ENCODE measurements around the gene FGFR3.

FGFR3 gene

DNA sequence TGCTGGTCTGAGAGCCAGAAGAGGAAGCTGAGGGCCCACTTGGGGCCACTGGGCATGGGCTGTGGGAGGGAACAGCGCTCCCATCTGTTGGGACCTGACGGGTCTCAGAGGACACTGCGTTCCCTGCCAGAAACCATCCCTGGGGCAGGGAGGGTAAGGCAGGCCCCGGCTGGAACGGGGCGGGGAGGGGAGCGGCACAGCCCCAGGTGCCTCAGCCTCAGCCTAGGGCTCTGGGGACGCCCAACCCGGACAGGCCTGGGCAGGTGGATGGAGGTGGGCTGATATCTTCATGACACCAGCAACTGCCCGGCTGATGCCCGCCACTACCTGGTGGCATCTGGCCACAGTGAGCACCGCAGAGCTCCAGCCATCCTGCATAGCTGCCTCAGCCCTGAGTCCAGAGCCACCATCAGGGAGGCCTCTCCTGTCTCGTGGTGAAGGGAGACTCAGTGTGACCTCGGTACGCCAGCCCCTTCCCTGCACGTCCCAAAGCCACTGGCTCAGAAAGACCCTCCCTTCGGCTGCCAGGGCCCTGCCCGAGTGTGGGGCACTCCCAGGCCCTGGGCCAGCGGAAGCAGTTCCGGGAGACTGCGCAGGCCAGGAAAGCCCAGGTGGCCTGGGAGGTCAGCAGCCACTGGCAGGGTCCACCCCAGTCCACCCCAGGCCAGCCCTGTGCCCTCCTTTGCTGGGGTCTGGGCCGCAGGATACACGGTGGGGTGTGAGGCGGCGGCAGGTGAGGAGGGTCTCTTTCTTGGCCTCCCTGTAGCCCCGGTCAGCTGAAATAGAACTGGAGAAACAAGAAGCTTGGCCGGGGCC is 34.6 kb upstream of the FGFR3 start:
- Histone ChIP-seq H3K9me3 (ENCODE audit: insufficient read depth, low read length) (no peaks in the 10 kb centered on the region), H3K36me3 (replicated peaks; ENCODE audit: low read depth, low read length) (no peaks in the 10 kb centered on the region), H3K79me2 (ENCODE audit: low read length) (no peaks in the 10 kb centered on the region), H3K27me3 (ENCODE audit: low read depth, low read length) (no peaks in the 10 kb centered on the region), H3K4me1 (ENCODE audit: low read length) (peaks cover 3% of the 10 kb centered on the region; the same call in 1 of the 2 replicates), H3K27ac (ENCODE audit: low read length) (no peak overlapping the region), H3K4me2 (ENCODE audit: low read length) (no peak overlapping the region), H4K20me1 (ENCODE audit: insufficient read depth, low read length) (no peaks in the 10 kb centered on the region), H3K9ac (ENCODE audit: low read length) (no peak overlapping the region), H3K4me3 (ENCODE audit: low read length) (no peak overlapping the region), H2AFZ (ENCODE audit: low read depth, low read length) (no peak overlapping the region)
- no peak for TF ChIP-seq EZH2phosphoT487 (IDR thresholded peaks at IDR 0.05; ENCODE audit: low read depth)
- TF ChIP-seq, protein P1, sequence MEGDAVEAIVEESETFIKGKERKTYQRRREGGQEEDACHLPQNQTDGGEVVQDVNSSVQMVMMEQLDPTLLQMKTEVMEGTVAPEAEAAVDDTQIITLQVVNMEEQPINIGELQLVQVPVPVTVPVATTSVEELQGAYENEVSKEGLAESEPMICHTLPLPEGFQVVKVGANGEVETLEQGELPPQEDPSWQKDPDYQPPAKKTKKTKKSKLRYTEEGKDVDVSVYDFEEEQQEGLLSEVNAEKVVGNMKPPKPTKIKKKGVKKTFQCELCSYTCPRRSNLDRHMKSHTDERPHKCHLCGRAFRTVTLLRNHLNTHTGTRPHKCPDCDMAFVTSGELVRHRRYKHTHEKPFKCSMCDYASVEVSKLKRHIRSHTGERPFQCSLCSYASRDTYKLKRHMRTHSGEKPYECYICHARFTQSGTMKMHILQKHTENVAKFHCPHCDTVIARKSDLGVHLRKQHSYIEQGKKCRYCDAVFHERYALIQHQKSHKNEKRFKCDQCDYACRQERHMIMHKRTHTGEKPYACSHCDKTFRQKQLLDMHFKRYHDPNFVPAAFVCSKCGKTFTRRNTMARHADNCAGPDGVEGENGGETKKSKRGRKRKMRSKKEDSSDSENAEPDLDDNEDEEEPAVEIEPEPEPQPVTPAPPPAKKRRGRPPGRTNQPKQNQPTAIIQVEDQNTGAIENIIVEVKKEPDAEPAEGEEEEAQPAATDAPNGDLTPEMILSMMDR (IDR thresholded peaks at IDR 0.05; ENCODE audit: low read depth, low read length), result no peak

GRCh38 chr4:1759170-1759817 is 33.8 kb upstream of the FGFR3 start:
- Histone ChIP-seq H3K9me3 (ENCODE audit: insufficient read depth, low read length) (no peaks in the 10 kb centered on the region), H3K27me3 (ENCODE audit: low read depth, low read length) (no peaks in the 10 kb centered on the region), H3K4me3 (ENCODE audit: low read length) (no peak overlapping the region), H3K36me3 (replicated peaks; ENCODE audit: low read depth, low read length) (no peaks in the 10 kb centered on the region), H3K4me1 (ENCODE audit: low read length) (peaks cover under 1% of the 10 kb centered on the region; the same call in 1 of the 2 replicates), H4K20me1 (ENCODE audit: insufficient read depth, low read length) (no peaks in the 10 kb centered on the region), H3K27ac (ENCODE audit: low read length) (no peak overlapping the region), H2AFZ (ENCODE audit: low read depth, low read length) (no peak overlapping the region), H3K79me2 (ENCODE audit: low read length) (no peaks in the 10 kb centered on the region), H3K9ac (ENCODE audit: low read length) (no peak overlapping the region), H3K4me2 (ENCODE audit: low read length) (no peak overlapping the region)
- TF ChIP-seq EZH2phosphoT487 (IDR thresholded peaks at IDR 0.05; ENCODE audit: low read depth), result no peak
- TF ChIP-seq, protein P1 (IDR thresholded peaks at IDR 0.05; ENCODE audit: low read depth, low read length), result no peak

GRCh38 chr4:1759818-1760223 is 33.3 kb upstream of the FGFR3 start:
- no peaks in the 10 kb centered on the region for H3K27me3 ChIP-seq (ENCODE audit: low read depth, low read length)
- H3K27ac ChIP-seq (ENCODE audit: low read length), result no peak overlapping the region
- H3K9ac ChIP-seq (ENCODE audit: low read length), result no peak overlapping the region
- H3K4me3 ChIP-seq (ENCODE audit: low read length), result no peak overlapping the region
- no peaks in the 10 kb centered on the region for H3K36me3 ChIP-seq (replicated peaks; ENCODE audit: low read depth, low read length)
- no peaks in the 10 kb centered on the region for H3K9me3 ChIP-seq (ENCODE audit: insufficient read depth, low read length)
- no peak overlapping the region for H3K4me2 ChIP-seq (ENCODE audit: low read length)
- TF ChIP-seq, protein P1 (IDR thresholded peaks at IDR 0.05; ENCODE audit: low read depth, low read length), result peak; percentile 29
- no peak for TF ChIP-seq EZH2phosphoT487 (IDR thresholded peaks at IDR 0.05; ENCODE audit: low read depth)
- no peaks in the 10 kb centered on the region for H3K79me2 ChIP-seq (ENCODE audit: low read length)
- H4K20me1 ChIP-seq (ENCODE audit: insufficient read depth, low read length), result no peaks in the 10 kb centered on the region
- no peak overlapping the region for H2AFZ ChIP-seq (ENCODE audit: low read depth, low read length)
- H3K4me1 ChIP-seq (ENCODE audit: low read length), result no peaks in the 10 kb centered on the region

DNA sequence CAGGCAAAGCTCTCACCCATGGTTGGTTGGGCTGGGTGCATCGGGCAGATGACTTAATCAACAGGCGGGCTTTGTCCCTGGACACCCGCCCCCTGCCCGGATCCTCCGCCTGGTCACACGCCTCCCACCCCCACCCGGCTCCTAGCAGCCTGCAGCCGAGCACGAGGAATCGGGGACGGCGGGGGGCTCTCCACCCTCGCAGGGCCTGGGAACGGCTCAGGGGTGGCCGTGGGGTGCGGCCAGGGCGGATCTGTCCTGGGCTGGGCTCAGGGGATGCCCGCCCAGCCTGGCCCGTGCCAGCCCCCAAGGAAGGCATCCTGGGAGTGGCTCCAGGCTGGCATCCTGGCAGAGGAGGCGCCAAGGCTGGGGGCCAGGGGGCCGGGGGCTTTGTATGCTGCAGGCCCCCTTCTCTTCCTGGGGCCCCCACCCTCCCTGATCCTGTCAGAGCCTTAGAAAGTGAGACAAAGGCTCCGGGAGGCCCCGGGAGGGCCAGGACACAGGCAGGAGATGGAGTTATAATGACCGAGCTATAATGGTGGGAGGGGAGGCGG is 32.5 kb upstream of the FGFR3 start:
- Histone ChIP-seq H3K36me3 (replicated peaks; ENCODE audit: low read depth, low read length) (no peaks in the 10 kb centered on the region), H3K9me3 (ENCODE audit: insufficient read depth, low read length) (no peaks in the 10 kb centered on the region), H3K4me3 (ENCODE audit: low read length) (no peak overlapping the region), H3K9ac (ENCODE audit: low read length) (no peak overlapping the region), H3K27ac (ENCODE audit: low read length) (no peak overlapping the region), H4K20me1 (ENCODE audit: insufficient read depth, low read length) (no peaks in the 10 kb centered on the region), H3K27me3 (ENCODE audit: low read depth, low read length) (no peaks in the 10 kb centered on the region), H3K4me2 (ENCODE audit: low read length) (no peak overlapping the region), H3K79me2 (ENCODE audit: low read length) (no peaks in the 10 kb centered on the region), H2AFZ (ENCODE audit: low read depth, low read length) (no peak overlapping the region), H3K4me1 (ENCODE audit: low read length) (no peaks in the 10 kb centered on the region)
- TF ChIP-seq, protein P1 (IDR thresholded peaks at IDR 0.05; ENCODE audit: low read depth, low read length), result no peak
- TF ChIP-seq EZH2phosphoT487 (IDR thresholded peaks at IDR 0.05; ENCODE audit: low read depth), result no peak
